HEK293 (cell line): ENCODE results near the gene ZNHIT3.

Experiments
- CTCF ChIA-PET: fragments of 350-600 bp; formaldehyde crosslinking; extraction: SDS; loops from one replicate; lab custom pipeline; 2021; ENCODE audit warnings: antibody characterized with exemption; lab: Yijun Ruan, JAX
- POLR2A ChIA-PET: fragments of 300-600 bp; formaldehyde crosslinking; extraction: SDS; loops from one replicate; lab custom pipeline; 2020; ENCODE audit warnings: antibody characterized with exemption, inconsistent platforms; lab: Yijun Ruan, JAX
- H3K27ac ChIP-seq: fragments of 200-500 bp; sonication (Bioruptor generic); 2 replicates; pipeline ENCODE4 v1.5.1; 2014; ENCODE audit warnings: low read depth, low read length, control low read depth, inconsistent platforms; ENCODE audit errors: extremely low read depth
- H3K36me3 ChIP-seq, 2 experiments: fragments of 200-500 bp in 1 of 2; sonication (Bioruptor generic) in 1 of 2; 1 replicate in 1 of 2; 2 replicates in 1 of 2; pipeline ENCODE4 v1.5.1; 2014 to 2017; ENCODE audit warnings: inconsistent platforms in 2 of 2, low read length in 2 of 2; ENCODE audit not compliant: control insufficient read depth in 2 of 2, insufficient read depth in 1 of 2
- H3K4me1 ChIP-seq: fragments of 200-500 bp; sonication (Bioruptor generic); 2 replicates; pipeline ENCODE4 v1.5.1; 2014; ENCODE audit warnings: mild to moderate bottlenecking, low read length, inconsistent platforms; ENCODE audit not compliant: control insufficient read depth, insufficient read depth
- H3K4me3 ChIP-seq: 2 replicates; pipeline ENCODE4 v1.5.1; 2011; ENCODE audit warnings: low read depth, mild to moderate bottlenecking, control low read depth, low read length, moderate library complexity
- H3K9me3 ChIP-seq: fragments of 200-500 bp; sonication (Bioruptor generic); 2 replicates; pipeline ENCODE4 v1.5.1; 2014; ENCODE audit warnings: low read depth, low read length, inconsistent platforms; ENCODE audit not compliant: control insufficient read depth, insufficient read depth
- BCL11A ChIP-seq: fragments of 450-650 bp; formaldehyde crosslinking; IDR thresholded peaks from 2 replicates; pipeline ENCODE4 v1.5.1; 2016; ENCODE audit warnings: low read depth, missing biosample characterization, missing genetic modification characterization
- EGR2 ChIP-seq: fragments of 450-650 bp; formaldehyde crosslinking; IDR thresholded peaks from 2 replicates; pipeline ENCODE4 v1.5.1; 2016; ENCODE audit warnings: low read depth, missing biosample characterization, missing genetic modification characterization
- GLI2 ChIP-seq: fragments of 450-650 bp; formaldehyde crosslinking; IDR thresholded peaks from 2 replicates; pipeline ENCODE4; 2017; ENCODE audit warnings: missing biosample characterization, missing genetic modification characterization, low read depth, borderline replicate concordance
- HOXA7 ChIP-seq: sonication (generic); formaldehyde crosslinking; IDR thresholded peaks from 2 replicates; pipeline ENCODE4 v1.8.1; 2022; ENCODE audit warnings: missing genetic modification reagents, borderline replicate concordance
- SETDB1 ChIP-seq: IDR thresholded peaks from one replicate; pipeline ENCODE4 v1.6.1; 2017; ENCODE audit warnings: mild to moderate bottlenecking, low read length, moderate library complexity, mixed read lengths; ENCODE audit not compliant: insufficient read length
- ZFP3 ChIP-seq: fragments of 450-650 bp; formaldehyde crosslinking; IDR thresholded peaks from 2 replicates; pipeline ENCODE4 v1.5.1; 2016; ENCODE audit warnings: low read depth, missing biosample characterization, missing genetic modification characterization
- ZNF112 ChIP-seq: fragments of 450-650 bp; formaldehyde crosslinking; IDR thresholded peaks from 2 replicates; pipeline ENCODE4 v1.5.0; 2017; ENCODE audit warnings: missing biosample characterization, missing genetic modification characterization
- ZNF138 ChIP-seq: fragments of 450-650 bp; formaldehyde crosslinking; IDR thresholded peaks from 2 replicates; pipeline ENCODE4 v1.5.1; 2016; ENCODE audit warnings: missing biosample characterization, missing genetic modification characterization, borderline replicate concordance
- ZNF23 ChIP-seq: fragments of 450-650 bp; formaldehyde crosslinking; IDR thresholded peaks from 2 replicates; pipeline ENCODE4 v1.5.1; 2016; ENCODE audit warnings: missing biosample characterization, missing genetic modification characterization, borderline replicate concordance
- ZNF391 ChIP-seq: fragments of 450-650 bp; formaldehyde crosslinking; IDR thresholded peaks from 2 replicates; pipeline ENCODE4 v1.5.1; 2016; ENCODE audit warnings: low read depth, missing biosample characterization, missing genetic modification characterization, borderline replicate concordance
- ZNF585B ChIP-seq: fragments of 450-650 bp; formaldehyde crosslinking; IDR thresholded peaks from 2 replicates; pipeline ENCODE4 v1.5.1; 2016; ENCODE audit warnings: missing biosample characterization, missing genetic modification characterization
- ZNF624 ChIP-seq: fragments of 450-650 bp; formaldehyde crosslinking; IDR thresholded peaks from 2 replicates; pipeline ENCODE4 v1.5.1; 2017; ENCODE audit warnings: missing biosample characterization, missing genetic modification characterization
- ZNF768 ChIP-seq: fragments of 450-650 bp; formaldehyde crosslinking; IDR thresholded peaks from 2 replicates; pipeline ENCODE4 v1.5.1; 2018; ENCODE audit warnings: missing biosample characterization, mild to moderate bottlenecking, missing genetic modification characterization
- ZXDB ChIP-seq: fragments of 450-650 bp; formaldehyde crosslinking; IDR thresholded peaks from 2 replicates; pipeline ENCODE4 v1.5.1; 2016; ENCODE audit warnings: missing biosample characterization, missing genetic modification characterization
- TF ChIP-seq, protein P1 (sequence below): fragments of 450-650 bp; formaldehyde crosslinking; IDR thresholded peaks from 2 replicates; pipeline ENCODE4 v1.5.1; 2016; ENCODE audit warnings: missing biosample characterization, missing genetic modification characterization
- TF ChIP-seq, protein P2 (sequence below): fragments of 450-650 bp; formaldehyde crosslinking; IDR thresholded peaks from 2 replicates; pipeline ENCODE4 v1.5.1; 2016; ENCODE audit warnings: missing biosample characterization, missing genetic modification characterization
- TF ChIP-seq, protein P3 (sequence below): fragments of 450-650 bp; formaldehyde crosslinking; IDR thresholded peaks from 2 replicates; pipeline ENCODE4 v1.5.1; 2016; ENCODE audit warnings: missing biosample characterization, missing genetic modification characterization
- TF ChIP-seq, protein P4 (sequence below): fragments of 450-650 bp; formaldehyde crosslinking; IDR thresholded peaks from 2 replicates; pipeline ENCODE4 v1.5.1; 2016; ENCODE audit warnings: missing biosample characterization, missing genetic modification characterization

ZNHIT3 gene

DNA sequence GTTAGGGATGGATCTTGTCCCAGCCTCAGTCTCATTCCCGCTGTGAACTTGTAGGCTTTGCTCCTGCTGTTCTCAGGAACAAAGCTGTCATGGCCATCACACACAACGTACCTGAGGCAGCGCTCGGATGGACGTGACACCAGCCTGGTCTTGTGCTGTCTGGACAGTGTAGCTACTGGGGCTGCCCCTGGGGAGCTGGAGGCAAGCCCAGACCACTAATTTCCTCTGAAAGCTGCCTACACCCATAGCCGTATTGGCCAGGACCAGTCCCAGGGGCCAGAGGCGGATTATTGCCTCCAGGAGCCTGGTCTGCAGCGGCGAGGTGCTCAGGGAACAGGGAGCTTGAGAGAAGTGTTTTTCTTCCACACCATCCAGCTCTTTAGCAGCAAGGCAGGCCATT, 11.7 kb downstream of the ZNHIT3 start:
- TF ChIP-seq ZNF768 (no peak), ZNF23 (tag by site-specific recombination) (no peak), ZNF624 (no peak), ZNF585B (no peak), ZNF138 (tag by site-specific recombination) (no peak), ZFP3 (tag by site-specific recombination) (no peak), SETDB1 (no peak), HOXA7 (CRISPR knock-in tag) (no peak), ZNF391 (tag by site-specific recombination) (no peak), GLI2 (no peak), ZNF112 (tag by site-specific recombination) (no peak), ZXDB (tag by site-specific recombination) (no peak)
- TF ChIP-seq, protein P1, sequence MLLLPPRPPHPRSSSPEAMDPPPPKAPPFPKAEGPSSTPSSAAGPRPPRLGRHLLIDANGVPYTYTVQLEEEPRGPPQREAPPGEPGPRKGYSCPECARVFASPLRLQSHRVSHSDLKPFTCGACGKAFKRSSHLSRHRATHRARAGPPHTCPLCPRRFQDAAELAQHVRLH (tag by site-specific recombination), result no peak
- TF ChIP-seq, protein P2, sequence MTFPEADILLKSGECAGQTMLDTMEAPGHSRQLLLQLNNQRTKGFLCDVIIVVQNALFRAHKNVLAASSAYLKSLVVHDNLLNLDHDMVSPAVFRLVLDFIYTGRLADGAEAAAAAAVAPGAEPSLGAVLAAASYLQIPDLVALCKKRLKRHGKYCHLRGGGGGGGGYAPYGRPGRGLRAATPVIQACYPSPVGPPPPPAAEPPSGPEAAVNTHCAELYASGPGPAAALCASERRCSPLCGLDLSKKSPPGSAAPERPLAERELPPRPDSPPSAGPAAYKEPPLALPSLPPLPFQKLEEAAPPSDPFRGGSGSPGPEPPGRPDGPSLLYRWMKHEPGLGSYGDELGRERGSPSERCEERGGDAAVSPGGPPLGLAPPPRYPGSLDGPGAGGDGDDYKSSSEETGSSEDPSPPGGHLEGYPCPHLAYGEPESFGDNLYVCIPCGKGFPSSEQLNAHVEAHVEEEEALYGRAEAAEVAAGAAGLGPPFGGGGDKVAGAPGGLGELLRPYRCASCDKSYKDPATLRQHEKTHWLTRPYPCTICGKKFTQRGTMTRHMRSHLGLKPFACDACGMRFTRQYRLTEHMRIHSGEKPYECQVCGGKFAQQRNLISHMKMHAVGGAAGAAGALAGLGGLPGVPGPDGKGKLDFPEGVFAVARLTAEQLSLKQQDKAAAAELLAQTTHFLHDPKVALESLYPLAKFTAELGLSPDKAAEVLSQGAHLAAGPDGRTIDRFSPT (tag by site-specific recombination), result no peak
- TF ChIP-seq, protein P3, sequence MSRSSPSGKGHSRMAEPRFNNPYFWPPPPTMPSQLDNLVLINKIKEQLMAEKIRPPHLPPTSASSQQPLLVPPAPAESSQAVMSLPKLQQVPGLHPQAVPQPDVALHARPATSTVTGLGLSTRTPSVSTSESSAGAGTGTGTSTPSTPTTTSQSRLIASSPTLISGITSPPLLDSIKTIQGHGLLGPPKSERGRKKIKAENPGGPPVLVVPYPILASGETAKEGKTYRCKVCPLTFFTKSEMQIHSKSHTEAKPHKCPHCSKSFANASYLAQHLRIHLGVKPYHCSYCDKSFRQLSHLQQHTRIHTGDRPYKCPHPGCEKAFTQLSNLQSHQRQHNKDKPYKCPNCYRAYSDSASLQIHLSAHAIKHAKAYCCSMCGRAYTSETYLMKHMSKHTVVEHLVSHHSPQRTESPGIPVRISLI, result no peak
- TF ChIP-seq, protein P4, sequence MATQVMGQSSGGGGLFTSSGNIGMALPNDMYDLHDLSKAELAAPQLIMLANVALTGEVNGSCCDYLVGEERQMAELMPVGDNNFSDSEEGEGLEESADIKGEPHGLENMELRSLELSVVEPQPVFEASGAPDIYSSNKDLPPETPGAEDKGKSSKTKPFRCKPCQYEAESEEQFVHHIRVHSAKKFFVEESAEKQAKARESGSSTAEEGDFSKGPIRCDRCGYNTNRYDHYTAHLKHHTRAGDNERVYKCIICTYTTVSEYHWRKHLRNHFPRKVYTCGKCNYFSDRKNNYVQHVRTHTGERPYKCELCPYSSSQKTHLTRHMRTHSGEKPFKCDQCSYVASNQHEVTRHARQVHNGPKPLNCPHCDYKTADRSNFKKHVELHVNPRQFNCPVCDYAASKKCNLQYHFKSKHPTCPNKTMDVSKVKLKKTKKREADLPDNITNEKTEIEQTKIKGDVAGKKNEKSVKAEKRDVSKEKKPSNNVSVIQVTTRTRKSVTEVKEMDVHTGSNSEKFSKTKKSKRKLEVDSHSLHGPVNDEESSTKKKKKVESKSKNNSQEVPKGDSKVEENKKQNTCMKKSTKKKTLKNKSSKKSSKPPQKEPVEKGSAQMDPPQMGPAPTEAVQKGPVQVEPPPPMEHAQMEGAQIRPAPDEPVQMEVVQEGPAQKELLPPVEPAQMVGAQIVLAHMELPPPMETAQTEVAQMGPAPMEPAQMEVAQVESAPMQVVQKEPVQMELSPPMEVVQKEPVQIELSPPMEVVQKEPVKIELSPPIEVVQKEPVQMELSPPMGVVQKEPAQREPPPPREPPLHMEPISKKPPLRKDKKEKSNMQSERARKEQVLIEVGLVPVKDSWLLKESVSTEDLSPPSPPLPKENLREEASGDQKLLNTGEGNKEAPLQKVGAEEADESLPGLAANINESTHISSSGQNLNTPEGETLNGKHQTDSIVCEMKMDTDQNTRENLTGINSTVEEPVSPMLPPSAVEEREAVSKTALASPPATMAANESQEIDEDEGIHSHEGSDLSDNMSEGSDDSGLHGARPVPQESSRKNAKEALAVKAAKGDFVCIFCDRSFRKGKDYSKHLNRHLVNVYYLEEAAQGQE (tag by site-specific recombination), result no peak
- Histone ChIP-seq H3K4me1 (no peaks in the 10 kb centered on the region), H3K27ac (no peak overlapping the region; the same call in 1 of the 2 replicates), H3K36me3 (peaks cover 41 to 96% of the 10 kb centered on the region in 2 experiments), H3K4me3 (no peak overlapping the region), H3K9me3 (no peaks in the 10 kb centered on the region)
- CTCF ChIA-PET, result interaction anchor here (1.2 kb wide), 1 partner anchor 36 kb away, joined by 3 read pairs; no protein-coding TSS in a partner anchor
- POLR2A ChIA-PET, result no interaction called here

DNA sequence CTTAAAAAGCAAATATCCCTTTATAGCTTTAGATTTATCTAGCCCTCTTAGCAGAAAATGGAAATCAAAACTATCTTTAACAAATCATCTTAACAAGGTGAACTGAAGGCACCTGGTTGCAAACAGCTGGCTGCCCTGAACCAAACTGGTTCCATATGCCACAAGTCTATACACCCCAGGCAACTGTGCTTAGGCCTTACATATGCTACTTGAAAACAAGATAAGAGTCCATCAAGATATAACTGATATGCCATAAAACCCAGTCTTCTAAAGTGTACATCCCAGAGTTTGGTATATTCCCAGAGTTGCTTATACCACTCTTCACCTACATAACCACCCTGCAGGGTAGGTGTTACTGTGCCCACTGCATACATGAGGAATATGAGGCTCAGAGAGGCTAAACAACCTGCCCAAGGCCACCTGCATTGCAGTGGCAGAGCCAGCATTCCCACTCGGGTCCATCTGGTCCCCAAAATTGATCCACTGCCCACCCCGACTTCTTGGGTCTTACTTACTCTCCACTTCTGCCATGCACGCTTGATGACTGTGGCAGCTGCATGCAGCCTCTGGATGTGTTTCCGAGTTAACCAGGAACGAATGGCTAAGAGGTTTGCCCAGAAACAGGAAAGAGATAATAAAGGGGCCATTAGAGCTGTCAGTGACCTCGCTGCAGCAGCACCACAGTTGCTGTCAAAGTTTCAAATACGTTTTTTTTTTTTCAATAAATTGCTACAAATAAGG, 12.2 kb downstream of the ZNHIT3 start:
- peak overlapping the region; percentile 24; the same call in 1 of the 2 replicates for H3K27ac ChIP-seq
- H3K4me1 ChIP-seq, result no peaks in the 10 kb centered on the region
- ChIA-PET POLR2A (no interaction called here), CTCF (interaction anchor here (1.2 kb wide), 1 partner anchor 35 kb away, joined by 3 read pairs; no protein-coding TSS in a partner anchor)
- TF ChIP-seq BCL11A (tag by site-specific recombination) (no peak), EGR2 (tag by site-specific recombination) (no peak)
- peaks cover 43 to 96% of the 10 kb centered on the region in 2 experiments for H3K36me3 ChIP-seq
- H3K4me3 ChIP-seq, result no peak overlapping the region
- no peaks in the 10 kb centered on the region for H3K9me3 ChIP-seq
